ENCODE data around the gene LIN9.
"Not testable (repeated sequence)": the region's sequence is repeated elsewhere in the genome, so short reads cannot be mapped to it uniquely, and the experiment has no call there.

LIN9 gene, protein sequence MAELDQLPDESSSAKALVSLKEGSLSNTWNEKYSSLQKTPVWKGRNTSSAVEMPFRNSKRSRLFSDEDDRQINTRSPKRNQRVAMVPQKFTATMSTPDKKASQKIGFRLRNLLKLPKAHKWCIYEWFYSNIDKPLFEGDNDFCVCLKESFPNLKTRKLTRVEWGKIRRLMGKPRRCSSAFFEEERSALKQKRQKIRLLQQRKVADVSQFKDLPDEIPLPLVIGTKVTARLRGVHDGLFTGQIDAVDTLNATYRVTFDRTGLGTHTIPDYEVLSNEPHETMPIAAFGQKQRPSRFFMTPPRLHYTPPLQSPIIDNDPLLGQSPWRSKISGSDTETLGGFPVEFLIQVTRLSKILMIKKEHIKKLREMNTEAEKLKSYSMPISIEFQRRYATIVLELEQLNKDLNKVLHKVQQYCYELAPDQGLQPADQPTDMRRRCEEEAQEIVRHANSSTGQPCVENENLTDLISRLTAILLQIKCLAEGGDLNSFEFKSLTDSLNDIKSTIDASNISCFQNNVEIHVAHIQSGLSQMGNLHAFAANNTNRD

DNA sequence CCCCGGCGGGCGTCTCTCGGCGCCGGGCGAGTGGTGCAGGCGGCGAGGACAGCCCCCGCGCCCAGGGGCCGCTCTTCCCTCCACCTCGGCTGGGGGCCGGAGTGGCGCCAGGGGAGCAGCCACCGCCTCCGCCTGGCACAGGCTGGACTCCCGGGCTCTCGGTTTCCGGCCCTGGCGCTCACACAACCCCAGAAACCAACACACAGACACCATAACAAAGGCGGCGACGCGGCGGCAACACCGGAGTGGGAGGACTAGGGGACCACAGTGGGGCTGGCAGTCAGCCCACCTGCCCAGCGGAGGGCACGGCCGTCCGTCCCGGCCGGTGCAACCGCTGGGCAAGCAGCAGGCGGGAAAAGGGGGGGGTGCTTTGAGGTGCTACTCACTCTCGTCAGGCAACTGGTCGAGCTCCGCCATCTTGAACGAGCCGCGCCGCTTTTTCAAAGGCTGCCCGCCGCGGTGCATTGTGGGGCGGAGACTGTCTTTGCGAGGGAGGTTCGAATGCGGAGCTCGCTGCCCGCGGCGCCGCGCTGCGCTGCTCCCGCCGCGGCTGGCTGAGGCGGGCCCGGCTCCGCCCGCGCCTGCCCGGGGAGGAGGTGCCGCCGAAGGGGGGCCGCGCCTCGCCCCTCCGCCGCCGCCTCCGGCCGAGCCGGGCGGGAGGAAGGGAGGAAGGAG, at the start of gene LIN9:
TSS of gene LIN9 (minus strand) at position 442 of the 675 bp plus-strand sequence. CDS start at position 417, 25 bp downstream.
- peak; percentile 97 for DNase-seq

DNA sequence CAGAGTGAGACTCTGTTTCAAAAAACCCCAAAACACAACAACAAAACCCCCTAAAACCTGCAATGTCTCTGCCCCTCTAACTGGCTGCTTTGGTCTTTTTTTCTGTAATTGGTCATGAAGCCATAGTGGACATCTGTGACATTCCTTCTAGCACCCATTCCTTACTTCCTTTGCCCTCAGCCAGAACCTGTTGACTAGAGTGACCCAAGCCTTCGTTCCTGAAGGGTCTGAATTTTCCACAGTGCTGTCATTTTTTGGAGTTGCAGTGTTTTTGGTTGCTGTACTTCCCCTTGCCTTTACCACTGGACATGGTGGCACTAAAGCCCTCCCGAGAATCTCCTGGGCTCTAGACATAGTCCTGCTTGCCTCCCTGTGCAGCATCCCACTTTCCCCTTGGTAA, 48.5 kb upstream of the LIN9 start:
- DNase-seq, result no peak

DNA sequence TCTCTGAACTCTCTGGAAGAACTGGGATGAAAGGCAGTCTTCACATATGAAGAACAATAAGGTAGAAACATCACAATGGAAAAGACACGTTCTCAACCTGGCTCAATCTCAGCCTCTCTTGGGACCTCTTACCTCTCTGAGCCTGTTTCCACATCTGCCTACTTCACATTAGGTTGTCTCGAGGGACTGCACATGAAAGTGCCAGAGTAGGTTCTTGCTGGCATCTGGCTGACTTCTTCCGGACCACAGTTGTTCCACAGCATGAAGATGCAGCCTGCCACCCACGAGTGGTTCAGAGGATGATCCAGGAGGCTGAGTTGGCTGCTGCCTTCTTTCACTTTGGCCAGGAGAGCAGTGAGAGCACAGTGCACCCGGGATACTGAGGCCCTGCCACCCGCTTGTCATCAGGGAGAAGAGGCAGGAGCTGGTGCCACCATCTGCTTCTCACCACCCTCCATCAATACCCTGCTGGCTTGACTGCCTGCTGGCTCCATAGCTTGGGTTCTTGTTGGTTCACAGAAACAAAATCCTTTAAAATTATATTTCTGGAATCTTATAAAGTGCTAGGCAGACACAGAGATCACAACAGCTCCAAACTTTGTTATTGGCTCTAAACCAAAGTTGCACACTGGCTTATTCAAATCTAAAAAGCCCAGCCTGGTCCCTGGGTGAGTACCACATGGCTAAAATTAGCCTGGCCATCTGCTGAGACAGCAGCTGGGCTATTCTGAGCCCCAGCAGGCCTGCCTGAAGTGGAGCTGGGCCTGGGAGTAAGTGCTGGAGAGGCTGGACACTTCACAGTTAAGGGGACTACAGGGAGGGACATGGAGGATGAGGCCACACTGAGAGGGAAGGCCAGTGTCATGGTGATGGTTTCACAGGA, 46.9 kb upstream of the LIN9 start:
- DNase-seq, result peak; percentile 70

- DNase-seq, result no peak
Observed at GRCh38 chr1:226355016-226355415, 46.1 kb upstream of the LIN9 start.

DNA sequence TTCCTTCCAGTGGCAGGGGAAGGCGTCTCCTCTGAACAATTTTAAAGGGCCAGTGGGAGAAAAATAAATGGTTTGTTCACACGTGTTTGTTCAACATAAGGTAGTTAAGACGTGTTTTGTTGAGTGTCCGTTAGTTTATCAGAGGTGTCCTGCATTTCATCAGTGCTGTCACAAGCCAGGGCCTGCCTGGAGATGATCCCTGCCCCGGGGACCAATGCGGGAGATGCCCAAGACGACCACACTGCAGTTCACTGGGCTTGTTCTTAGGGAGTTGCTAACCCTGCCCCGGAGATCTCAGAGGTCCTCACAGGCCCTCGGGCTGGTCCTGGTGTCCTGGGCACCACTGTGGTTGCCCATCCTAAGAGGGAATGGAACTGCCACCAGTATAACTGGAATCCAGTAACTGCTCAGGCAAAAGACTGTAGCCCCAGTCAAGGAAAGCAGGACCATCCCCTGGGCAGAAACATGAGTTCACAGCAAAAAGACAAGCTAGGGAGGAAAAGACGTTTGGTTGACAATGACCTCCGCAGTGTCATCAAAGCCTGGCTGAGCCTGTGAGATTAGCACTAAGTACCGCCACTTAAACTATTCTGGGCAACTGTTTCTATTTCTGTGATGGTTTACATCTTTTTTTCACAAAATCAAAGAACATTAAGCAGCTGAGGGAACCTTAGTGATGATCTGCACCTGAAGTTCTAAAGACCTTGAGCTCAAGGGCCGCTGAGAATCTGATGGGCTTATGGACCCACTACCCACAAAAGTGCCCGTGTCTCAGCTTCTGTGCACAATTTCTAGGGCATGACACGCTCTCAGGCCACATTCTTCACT, 44.9 kb upstream of the LIN9 start:
- DNase-seq, result no peak

GRCh38 chr1:226351709-226352108, 42.7 kb upstream of the LIN9 start:
- no peak for DNase-seq

DNA sequence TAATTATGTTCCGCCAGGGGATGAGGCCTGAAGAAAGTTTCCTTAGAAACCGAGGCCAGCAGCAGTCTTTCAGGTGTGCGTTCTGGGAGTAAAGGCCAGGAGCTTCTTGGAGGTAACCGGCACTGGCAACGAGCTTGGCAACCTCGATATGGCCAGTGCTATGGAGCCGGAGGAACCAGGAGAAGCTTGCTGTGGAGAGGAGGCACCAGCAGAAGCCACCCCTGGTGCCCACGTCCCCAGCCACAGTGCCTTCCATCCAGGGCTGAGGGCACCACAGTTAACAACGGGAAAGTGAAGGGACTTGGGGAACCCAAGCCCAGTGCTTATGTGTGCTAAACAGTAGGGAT, 41.5 kb upstream of the LIN9 start:
- no peak for DNase-seq

DNA sequence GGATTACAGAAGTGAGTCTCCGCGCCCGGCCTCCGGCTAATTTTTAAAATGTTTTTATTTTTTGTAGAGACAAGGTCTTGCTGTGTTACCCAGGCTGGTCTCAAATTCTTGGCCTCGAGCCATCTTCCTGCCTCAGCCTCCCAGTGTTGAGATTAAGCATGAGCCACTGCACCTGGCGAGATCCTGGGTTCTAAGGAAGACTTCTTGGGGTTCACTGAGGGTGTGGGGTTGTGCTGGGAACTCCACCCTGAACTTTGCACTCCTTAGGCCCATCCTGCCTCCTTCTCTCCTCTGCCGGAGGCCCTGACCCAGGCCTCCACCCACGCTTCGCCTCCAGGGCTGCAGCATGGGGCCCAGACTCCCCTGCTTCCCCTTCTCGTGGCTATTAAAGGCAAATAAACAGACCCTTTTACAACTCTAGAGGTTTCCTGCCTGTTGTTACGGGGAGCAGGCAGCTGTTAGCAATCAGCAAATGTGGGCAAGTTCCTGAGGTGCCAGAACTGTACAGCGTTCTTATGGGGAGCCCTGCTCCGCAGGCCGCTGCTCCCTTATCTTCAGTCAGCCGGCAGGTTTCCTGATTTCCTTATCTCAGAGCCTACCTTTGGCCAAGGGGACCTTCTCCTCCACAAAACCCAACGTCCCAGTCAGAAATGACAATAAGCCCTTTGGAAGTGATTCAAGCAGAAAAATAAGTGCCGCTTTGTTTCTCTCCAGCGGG, 41.0 kb upstream of the LIN9 start:
- DNase-seq, result peak; percentile 81

DNA sequence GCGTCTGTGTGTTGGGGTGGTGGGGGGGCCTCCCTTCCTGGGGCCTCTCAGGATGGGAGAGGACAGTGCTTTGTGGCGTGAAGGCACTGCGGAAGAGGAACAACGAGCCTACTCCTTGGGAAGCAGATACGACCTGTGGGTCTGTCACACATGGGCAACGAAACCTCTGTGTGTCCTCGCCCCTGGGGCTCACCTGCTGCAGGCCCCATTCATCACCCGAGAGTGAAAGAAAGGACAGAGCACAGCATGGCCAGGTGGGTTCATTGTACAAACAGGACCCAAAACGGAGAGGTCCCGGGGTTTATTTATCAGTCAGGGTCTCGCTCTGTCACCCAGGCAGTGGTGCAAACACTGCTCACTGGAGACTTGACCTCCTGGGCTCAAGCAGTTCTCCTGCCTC, 40.1 kb upstream of the LIN9 start:
- DNase-seq, result no peak

DNA sequence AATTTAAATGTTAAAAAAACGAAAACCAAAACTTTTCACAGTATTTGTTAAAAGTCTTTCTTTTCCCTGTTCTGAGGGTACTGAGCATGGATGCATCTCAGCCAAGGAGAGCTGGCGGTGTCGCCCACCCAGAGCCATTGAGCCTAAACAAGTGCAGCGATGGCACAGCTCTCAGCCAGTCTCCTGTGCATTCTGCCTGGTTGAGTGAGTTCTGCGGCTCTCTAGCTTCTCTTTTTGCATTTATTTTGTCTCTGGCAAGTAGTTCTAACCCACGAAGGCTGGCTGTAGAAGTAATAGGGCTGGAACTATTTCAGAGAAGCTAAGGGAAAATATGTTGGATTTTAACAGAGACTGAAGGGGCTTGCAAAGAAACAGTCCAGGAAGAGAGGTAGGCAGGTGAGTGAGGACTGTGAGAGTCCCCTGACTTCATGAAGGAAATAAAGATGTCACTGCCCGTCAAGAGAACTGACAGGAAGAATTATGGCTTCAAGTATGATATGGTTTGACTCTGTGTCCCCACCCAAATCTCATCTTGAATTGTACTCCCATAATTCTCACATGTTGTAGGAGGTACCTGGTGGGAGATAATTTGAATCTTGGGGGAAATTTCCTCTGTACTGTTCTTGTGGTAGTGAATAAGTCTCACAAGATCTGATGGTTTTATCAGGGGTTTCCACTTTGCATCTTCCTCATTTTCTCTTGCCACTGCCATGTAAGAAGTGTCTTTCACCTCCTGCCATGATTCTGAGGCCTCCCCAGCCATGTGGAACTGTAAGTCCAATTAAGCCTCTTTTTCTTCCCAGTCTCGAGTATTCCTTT, 35.7 kb upstream of the LIN9 start:
- no peak for DNase-seq

DNA sequence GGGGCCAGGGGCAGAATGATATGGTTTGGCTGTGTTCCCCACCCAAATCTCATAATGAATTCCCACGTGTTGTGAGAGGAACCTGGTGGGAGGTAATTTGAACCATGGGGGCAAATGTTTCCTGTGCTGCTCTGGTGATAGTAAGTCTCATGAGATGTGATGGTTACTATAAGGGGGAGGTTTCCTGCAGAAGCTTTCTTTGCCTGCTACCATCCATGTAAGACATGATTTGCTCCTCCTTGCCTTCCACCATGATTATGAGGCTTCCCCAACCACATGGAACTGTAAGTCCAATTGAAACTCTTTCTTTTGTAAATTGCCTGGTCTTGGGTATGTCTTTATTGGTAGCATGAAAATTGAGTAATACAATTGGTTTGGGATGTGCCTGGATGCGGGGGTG, 33.7 kb upstream of the LIN9 start:
- DNase-seq, result no peak

DNA sequence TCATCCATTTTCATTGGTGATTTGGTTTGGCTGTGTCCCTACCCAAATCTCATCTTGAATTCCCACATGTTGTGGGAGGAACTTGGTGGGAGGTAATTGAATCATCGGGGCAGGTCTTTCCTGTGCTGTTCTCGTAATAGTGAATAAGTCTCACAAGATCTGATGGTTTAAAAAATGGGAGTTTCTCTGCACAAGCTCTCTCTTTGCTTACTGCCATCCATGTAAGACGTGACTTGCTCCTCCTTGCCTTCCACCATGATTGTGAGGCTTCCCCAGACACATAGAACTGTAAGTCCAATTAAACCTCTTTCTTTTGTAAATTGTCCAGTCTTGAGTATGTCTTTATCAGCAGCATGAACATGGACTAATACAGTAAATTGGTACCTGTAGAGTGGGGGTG, 31.1 kb upstream of the LIN9 start:
- not testable (repeated sequence) for DNase-seq

GRCh38 chr1:226337276-226337875, 28.4 kb upstream of the LIN9 start:
- no peak for DNase-seq

GRCh38 chr1:226335661-226336060, 26.7 kb upstream of the LIN9 start:
- no peak for DNase-seq

DNA sequence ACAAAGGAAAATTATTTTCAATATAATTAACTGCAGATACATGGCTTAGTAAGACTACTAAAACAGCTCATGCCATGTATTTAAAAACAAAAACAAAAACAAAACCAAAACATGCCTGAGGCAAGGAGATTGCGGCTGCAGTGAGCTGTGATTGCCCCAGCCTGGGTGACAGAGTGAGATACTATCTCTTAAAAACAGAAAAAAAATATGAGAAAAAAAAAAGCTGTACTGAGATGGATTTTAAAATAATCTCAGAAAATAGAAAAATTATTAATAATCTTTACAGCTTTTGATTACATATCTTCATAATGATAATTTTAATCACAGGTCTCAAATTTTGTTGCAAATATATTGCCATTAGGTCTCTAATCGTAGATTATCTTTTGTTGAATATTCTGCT, 24.0 kb upstream of the LIN9 start:
- no peak for DNase-seq

- no peak for DNase-seq
Observed at GRCh38 chr1:226329237-226329636, 20.3 kb upstream of the LIN9 start.

DNA sequence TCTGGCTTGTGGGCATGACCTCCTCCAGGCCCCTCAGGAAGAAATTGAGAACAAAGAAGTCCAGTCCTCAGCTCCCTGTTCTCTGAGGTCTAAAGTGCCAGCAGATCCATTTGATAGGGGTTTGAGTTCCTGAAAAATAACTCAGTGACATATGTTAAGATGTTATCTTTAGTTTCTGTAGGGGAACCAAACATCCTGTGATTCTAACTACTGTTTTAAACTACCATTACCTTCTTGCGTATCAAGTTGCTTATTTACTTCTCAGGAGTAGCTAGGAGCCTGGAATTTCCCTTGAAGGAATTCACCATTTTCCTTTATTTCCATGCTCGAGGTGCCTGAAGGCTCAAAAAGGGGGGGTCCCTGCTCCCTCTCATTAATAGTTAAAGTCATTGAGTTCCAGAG, 18.8 kb upstream of the LIN9 start:
- no peak for DNase-seq

DNA sequence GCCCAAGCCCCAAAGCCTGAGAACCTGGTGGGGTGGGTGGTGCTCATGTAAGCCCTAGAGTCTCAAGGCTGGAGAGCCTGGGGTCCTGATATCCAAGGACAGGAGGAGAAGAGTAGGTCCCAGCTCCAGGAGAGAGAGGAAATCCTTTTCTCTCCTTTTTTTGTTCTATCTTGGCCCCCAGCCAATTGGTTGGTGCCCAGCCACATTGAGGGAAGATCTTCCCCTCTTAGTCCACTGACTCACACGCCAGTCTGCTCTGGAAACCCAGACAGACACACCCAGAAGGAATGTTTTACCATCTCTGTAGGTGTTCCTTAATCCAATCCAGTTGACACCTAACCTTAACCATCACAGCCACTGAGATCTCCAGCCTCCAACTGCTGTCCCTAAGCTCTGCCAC, 16.2 kb upstream of the LIN9 start:
- DNase-seq, result no peak

DNA sequence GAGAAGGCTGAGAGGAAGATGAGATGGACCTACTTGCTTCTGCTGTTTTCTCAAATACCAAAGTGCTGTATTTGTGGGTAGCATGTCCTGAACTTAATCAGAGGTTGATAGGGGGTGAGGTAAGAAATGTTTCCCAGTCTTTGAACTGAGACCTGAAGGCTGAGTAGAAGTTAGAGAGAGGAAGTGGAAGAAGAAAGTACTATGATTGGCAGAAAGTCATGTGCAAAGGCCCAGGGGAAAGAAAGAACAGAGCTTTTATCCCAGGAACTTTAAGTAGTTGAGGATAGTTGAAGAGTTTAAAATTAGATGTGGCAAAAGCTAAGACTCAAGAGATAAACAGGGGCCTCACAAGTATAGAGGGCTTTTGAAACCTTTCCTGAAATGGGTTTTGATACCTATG, 15.5 kb upstream of the LIN9 start:
- DNase-seq, result no peak

DNA sequence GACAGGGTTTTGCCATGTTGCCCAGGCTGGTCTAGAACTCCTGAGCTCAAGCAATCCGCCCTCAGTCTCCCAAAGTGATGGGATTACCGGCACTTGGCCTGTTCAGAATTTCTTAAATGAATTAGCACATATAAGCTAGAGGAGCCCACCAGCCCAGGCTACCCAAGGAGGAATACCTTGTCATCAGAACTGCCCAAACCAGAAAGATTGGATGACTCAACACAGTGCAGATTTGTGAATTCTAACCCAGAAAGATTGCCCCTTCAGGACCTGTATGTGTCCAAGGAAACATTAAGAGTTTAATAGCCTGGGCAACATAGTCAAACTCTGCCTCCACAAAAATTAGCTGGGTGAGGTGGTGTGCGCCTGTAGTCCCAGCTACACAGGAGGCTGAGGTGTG, 14.0 kb upstream of the LIN9 start:
- DNase-seq, result no peak
